Ammon's horn (tissue), 1 donor: ENCODE results near the gene CKAP2L.

ENCODE experiments used
- DNase-seq: peaks from one replicate; pipeline ENCODE4 v3.0.0-alpha.2; 2016; ENCODE audit warnings: low spot score

CKAP2L gene

DNA sequence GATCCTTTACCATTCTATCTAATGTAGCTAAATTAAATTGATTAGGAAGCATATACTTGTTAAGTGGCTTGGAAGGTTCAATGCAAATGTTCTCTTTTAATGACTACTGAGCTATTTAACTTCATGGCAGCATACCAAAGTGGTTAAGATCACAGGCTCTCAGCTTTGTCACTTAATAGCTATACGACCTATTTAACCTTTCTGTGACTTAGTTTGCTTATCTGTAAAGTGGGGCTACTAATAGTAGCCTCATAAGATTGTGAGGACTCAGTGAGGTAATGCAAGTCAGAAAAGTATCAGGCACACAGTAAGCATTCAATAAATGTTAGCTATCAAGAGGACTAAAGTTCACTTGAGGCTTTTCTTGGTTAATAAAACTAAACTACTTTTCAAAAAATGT is 4.3 kb downstream of the CKAP2L start:
- DNase-seq = no peak

DNA sequence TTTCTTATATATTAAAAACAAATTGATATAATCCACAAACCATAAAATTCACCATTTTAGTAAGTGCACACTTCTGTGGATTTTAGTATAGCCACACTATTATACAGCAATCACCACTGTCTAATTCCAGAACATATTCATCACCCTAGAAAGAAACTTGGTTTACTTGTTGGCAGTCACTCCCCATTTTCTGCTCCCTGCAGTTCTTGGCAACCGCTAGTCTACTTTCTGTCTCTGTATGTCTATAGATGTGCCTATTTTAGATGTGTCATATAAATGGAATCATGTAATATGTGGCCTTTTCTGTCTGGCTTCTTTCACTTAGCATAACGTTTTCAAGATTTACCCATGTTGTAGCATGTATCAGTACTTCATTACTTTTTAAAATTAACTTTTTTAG is 5.7 kb downstream of the CKAP2L start:
- DNase-seq = no peak

DNA sequence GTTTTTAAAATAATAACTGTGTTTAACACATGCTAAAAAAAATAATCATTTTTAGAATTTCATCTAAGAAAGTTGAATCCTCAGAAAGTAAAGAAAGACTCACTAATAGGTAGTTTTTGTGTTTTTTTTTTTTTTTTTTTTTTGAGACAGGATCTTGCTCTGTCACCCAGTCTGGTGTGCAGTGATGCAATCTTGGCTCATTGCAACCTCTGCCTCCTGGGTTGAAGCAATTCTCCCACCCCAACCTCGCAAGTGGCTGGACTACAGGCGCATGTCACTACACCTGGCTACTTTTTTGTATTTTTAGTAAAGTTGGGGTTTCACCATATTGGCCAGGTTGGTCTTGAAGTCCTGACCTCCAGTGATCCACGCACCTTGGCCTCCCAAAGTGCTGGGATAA is 7.1 kb downstream of the CKAP2L start:
- DNase-seq = no peak

DNA sequence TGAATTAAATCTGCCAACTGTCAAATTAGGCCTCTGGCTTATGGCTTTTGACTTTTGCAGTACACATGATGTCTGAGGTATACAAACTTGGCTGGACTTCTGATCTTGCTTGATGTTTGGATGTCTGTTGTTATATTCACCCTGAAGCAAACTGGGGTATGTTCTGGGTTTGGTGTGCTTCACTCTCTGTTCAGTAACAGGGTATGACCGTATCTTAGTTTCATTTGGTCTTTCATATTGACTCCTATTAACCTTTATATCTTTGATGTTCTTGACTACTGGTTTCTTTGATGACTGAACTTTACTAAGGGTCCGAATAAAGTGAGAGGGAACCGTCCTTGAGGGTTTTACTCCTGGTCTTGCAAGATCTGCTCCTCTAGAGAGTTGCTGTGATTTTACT is 8.2 kb downstream of the CKAP2L start:
- no peak for DNase-seq

GRCh38 chr2:112755444-112755843 is 9.0 kb downstream of the CKAP2L start:
- DNase-seq = no peak

GRCh38 chr2:112754564-112754963 is 9.8 kb downstream of the CKAP2L start:
- DNase-seq = peak; percentile 28

DNA sequence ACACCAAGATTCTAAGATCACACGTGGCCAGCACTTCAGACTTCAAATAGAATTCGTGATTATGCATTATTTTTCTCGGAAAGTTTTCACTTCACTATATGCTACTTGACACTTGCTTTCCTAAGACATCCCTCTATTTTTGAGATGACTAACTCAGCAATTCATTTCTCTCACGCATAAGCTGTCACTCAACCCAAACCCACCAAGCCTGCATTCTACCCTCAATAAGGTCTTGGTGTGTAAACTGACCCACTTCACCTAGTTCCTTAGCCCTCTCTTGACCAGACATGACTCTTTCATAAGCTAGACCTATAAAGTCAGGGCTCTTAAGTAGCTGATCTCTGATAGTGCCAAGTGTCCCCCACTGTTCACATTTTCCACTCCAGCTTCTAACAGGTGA is 11.7 kb downstream of the CKAP2L start:
- DNase-seq = no peak

- no peak for DNase-seq
Observed at GRCh38 chr2:112751451-112752197, 12.8 kb downstream of the CKAP2L start.

DNA sequence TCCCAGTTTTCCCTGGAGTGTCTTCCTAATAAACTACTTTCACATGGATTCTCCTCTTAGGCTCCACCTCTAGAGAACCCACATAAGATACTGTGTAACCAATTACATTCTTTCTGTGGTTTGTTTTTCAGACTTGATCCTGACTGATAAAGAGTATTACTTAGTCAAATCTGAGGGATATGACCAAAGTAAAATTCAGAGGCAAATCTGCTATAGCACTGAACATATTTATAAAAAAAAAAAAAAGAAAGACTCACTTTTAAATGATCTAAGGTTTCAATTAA is 13.9 kb downstream of the CKAP2L start:
- DNase-seq = no peak

GRCh38 chr2:112749755-112750559 is 14.5 kb downstream of the CKAP2L start:
- DNase-seq = peak; percentile 90

GRCh38 chr2:112740527-112740926 is 23.9 kb downstream of the CKAP2L start:
- no peak for DNase-seq

DNA sequence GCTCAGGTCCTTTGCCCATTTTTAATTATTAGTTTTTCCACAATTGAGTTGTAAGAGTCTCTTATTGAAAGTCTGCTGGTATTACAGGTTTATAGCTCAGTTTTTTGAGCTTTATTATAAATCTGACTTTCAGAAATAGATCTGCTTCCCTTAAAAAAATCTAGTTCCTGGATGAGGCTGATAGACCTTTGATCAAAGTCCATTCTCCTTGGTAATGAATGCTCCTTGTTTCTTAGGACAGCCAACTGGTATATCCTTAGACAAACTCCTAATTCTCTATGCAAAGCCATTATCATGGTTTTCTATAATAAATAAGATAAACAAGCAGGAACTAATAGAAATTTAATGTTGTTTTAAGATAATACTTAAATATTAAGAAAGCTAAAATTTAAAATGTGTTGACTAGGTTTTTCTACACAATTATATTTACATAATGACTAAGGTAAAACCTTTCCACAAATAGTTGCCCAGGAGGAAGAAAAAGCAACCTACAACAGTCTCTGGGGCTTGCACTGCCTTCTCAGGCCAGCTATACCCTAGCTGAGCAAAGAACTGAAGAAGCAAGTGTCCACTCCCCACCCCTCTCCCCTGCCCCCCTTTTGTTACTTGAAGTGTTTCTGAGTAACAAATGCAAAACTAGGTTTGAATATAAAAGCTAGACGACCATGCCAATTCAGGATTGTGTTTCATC is 26.7 kb downstream of the CKAP2L start:
- no peak for DNase-seq

DNA sequence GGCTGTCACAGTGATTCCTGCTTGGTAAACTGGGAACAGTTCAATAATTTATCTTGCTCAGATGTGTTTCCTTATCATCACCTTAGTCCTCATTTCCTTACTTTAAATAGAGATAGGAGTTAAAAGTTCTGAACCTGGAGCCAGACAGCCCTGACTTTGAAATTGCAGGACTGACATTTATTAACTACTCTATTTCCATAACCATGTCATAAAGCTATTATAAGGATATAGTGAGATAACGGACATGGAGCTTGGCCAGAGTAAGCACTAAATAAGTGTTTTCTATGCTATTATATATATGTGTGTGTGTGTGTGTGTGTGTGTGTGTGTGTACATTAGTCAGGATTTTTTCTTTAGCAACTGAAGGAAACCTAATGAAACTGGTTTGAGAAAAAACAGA is 30.5 kb downstream of the CKAP2L start:
- no peak for DNase-seq

DNA sequence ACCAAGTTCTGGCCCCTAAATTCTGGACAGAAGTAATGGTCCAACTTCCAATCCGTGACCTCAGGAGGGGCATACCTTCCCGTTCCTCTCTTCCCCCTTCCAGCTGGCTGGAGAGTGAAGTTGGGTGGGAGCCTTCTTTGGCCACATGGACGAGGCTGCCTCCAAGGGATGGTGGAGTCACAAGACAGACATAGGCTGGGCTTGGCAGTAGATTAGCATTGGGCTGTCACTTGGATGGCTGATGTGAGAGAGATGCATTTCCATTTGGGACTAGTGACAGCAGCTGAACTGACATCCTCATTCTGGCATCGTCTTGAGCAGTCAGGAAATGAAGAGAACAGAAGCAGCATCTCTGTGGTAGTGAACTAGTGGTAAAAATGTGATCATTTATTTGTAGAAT is 31.0 kb downstream of the CKAP2L start:
- no peak for DNase-seq

- DNase-seq = no peak
Observed at GRCh38 chr2:112731479-112731878, 32.9 kb downstream of the CKAP2L start.

GRCh38 chr2:112730791-112731190 is 33.6 kb downstream of the CKAP2L start:
- DNase-seq = no peak

DNA sequence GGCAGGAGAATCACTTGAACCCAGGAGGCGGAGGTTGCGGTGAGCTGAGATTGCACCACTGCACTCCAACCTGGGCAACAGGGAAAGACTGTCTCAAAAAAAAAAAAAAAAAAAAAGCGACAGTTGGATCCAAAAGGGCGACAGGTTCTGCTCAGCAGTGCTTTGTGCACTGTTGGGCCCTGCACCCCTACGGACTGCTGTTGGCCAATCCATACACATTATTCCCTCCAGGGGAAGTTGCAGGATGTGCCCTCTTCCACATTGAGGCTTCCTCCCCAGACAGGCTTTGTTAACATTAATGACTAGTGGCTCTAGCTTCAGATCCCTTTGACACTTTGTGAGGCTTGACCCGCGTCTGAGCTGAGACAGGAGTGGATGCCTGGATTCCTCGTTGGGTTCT is 34.2 kb downstream of the CKAP2L start:
- no peak for DNase-seq

GRCh38 chr2:112728378-112729175 is 35.8 kb downstream of the CKAP2L start:
- DNase-seq = no peak

- DNase-seq = no peak
Observed at GRCh38 chr2:112728029-112728362, 36.4 kb downstream of the CKAP2L start.

DNA sequence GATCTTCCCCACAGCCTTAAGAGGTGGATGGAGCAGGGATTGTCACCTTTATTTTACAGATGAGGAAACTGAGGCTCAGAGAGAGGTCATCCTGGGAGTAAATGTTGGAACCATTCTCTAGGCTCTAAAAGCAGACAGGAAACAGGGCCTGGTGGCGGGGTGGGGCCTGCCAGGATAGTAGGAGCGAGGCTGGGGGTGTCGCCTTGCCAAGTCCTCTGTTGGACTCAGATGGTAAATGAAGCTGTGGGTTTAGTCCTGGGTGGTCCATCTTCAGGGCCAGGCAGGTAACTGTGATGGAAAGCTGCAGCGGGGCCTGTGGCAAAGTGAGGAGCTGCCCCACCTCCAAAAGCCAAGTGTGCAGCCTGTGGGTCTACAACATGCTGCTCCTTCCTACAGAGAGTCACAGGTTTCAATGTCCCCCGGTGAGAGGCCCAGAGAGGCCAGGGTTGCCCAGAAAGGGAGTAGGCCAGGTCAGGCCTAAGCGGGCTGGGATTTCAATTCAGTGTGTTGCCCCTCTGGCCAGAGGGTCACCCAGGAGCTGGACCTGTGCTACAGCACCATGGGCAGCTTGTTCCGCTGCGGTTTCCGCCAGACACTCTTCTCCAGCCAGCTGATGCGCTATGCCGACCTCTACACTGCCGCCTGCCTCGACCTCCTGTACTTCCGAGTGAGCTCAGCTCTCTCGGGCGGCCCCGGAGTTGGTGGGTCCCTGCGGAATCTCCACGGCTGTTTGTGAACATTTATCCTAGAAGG is 37.0 kb downstream of the CKAP2L start:
- DNase-seq = no peak

GRCh38 chr2:112726487-112727190 is 37.8 kb downstream of the CKAP2L start:
- peak; percentile 95 for DNase-seq
